Measurements from ENCODE around the gene GNG4.
"Not testable (repeated sequence)": the region's sequence is repeated elsewhere in the genome, so short reads cannot be mapped to it uniquely, and the experiment has no call there.

Gene GNG4

DNA sequence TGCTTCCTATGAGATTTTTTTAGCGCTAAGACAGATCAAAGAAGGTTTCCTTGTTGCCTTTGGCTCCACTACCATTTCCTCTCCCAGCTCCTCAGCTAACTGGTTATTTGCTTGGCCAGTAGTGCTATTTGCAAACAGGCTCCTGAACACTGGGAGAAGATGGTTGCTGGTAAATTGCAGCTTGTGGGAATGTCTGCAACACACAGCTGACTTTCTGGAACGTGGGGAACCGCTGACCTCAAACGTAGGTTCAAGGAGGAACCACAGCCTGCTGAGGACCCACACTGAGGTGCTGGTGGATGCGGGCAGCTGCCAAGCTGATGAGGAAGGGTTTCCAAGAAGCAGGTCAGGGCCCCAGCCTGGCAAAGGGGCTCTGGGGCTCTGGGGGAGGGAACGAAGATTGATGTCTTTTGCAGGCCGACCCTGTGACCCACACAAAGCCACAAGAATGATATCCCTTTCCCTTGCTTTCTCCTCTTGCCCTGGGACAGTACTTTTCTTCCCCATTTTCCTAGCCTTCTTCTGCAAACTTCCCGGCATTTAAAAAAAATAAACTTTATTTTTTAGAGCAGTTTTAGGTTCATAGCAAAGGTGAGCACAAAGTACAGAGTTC, 24.8 kb downstream of the GNG4 start:
- no peak for DNase-seq

DNA sequence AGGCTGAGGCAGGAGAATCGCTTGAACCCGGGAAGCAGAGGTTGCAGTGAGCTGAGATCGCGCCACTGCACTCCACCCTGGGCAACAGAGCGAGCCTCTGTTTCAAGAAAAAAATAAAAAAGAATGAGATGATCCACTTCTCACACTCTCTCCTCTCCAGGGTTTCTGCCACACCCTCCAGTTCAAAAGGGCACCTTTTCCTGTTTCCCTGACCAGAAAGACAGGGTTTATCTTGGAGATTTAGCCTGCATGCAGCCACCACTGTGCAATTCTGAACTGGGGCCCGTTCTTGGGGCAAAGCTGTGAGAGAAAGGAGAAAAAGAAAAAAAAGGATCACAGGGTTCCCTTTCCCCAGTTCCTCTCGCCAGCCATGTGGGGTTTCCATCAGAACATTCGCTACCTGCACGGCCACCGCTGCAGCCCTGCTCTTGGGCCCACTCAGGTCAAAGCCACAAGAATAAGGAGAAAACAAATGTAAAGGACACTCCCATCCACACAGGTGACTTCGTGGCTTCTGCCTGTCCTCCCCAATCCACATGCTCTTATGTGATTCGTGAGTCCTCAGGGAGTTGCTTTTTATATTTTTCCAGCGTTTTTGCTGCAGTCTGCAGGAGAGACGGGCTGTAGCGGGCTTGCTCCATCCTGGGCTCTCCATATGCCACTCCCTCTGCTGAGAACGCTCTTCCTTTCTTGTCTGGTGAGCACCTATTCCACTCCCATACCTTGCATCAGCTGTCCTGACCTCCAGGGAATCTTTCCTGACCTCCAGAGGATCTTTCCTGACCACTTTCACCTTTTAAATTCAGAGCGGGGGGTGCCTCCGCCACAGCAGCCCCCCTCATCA, 26.4 kb downstream of the GNG4 start:
- no peak for DNase-seq

DNA sequence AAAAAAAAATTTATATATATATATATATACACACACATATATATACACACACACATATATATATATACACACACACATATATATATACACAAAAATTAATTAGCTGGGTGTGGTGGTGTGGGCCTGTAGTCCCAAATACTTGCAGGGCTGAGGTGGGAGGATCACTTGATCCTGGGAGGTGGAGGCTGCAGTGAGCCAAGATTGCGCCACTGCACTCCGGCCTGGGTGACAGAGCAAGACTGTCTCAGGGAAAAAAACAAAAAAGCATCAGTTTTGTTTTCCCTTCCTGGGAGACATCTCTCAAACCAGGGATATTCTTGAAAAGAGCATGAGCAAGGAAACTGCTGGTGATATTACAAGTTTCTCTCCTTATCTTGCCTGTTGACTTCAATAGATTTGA, 30.4 kb downstream of the GNG4 start:
- not testable (repeated sequence) for DNase-seq

DNA sequence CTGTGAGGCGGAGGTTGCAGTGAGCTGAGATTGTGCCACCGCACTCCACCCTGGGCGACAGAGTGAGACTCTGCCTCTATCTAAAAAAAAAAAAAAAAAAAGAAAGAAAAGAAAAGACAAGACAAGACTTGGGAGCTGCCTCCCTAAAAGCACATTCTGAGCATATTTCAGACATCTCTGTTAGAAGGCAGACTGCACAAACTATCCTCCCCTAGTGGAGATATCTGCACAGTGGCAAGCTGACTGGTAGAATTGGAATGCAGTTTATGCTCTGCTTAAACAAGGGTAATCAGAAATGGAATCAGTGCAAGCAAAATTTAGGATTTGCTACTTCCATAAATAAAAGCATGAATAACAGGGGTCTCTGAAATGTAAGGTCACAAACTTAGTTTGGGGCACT, 31.8 kb downstream of the GNG4 start:
- DNase-seq: no peak

DNA sequence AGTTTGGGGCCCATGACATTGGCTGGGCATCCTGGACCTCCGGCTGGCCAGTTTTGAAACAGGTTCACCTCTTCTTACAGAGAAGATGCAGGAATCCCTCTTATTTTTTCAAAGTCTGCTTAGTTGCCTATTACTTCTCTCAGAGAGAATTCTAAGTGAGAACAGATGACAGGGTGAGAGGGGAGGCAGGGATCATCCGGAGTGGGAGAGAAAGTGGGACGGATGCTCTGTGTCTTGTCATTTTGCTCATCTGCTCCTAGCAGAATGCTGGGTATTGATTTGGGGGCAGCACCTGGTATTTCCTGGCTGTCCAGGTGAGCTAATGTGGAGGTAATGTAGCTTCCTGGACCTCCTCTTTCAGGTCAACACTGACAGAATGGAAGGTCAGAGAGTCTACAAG, 32.4 kb downstream of the GNG4 start:
- DNase-seq: no peak

DNA sequence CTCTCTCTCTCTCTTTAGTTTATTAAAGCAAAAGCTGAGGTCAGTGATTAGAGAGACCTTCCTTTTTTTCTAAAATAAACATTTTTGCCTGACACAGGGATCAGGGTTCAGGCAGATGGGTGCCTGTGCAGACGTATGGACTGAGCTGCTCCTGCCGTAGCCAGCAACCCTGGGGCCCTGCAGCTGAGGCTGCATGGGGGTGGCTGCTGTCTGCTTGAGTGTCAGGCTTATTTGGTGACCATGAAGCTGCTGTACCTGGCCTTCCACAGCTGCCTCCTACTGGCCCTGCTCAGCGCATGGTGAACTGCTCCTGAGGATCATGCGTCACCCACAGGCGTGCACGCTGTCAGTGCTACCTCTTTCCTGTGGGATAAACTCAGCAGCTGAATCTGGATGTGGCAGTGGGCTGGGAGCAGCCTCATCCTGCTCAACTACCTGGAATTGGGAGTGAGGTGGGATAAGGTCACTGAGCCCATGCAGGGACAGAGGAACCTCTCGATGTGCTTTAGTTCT, 35.1 kb downstream of the GNG4 start:
- no peak for DNase-seq

DNA sequence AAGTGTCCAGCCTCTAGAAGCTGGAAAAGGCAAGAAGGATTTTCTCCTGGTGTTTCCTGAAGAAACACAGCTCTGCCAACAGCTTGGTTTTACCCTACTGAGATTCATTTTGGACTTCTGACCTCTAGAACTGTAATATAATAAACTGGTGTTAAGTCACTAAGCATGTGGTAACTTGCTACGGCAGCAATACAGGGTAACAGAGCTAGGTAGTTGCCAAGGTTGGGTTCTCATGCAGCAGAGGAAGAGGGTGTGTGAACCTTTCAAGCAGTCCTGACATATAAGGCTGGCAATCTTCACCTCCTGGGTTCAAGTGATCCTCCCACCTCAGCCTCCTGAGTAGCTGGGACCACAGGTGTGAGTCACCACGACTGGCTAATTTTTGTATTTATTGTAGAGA, 36.0 kb downstream of the GNG4 start:
- DNase-seq: no peak

DNA sequence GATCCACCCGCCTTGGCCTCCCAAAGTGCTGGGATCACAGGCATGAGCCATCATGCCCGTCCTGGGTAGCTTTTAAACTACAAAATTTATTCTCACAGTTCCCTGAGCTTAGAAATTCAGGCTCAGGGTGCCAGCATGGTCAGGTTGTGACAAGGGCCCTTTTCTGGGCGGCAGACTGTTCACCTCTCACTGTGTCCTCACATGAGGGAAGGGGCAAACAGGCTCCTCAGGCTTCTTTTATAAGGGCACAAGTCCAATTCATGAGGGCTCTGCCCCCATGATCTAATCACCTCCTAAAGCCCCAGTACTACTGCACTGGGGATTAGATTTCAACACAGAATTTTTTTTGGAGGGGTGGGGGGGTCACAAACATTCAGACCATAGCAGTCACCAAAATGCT, 36.8 kb downstream of the GNG4 start:
- no peak for DNase-seq

DNA sequence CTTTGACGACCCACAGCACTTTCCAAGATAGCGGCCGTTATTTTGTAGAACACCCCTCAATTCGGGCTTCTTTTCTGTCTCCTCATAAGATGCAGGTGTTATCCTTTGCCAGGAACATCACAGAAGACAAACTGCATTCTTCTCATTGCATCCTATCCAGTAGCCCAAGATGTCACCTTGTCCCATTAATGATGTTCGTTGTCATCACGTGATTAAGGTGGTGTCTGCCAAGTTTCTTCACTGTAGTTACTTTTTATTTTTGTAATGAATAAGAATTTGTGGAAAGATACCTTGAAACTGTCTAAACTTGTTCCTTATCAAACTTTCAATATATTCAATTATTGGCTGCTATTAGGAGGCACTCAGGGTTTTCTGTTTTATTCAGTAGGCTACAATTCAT, 39.4 kb downstream of the GNG4 start:
- no peak for DNase-seq

DNA sequence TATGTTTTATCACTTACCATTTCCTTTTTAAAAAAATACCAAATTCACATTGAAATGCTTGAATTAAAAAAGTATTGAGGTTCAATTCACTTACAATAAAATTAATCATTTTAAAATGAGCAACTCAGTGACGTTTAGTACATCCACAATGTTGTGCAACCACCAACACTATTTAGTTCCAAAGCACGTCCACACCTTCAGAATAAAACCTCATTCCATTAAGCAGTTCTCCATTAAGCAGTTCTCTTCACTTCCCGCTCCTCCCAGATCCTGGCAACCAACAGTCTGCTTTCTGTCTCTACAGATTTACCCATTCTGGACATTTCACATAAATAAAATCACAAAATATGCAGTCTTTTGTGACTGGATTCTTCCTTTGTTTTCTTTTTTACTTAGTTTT, 41.3 kb downstream of the GNG4 start:
- DNase-seq: no peak

DNA sequence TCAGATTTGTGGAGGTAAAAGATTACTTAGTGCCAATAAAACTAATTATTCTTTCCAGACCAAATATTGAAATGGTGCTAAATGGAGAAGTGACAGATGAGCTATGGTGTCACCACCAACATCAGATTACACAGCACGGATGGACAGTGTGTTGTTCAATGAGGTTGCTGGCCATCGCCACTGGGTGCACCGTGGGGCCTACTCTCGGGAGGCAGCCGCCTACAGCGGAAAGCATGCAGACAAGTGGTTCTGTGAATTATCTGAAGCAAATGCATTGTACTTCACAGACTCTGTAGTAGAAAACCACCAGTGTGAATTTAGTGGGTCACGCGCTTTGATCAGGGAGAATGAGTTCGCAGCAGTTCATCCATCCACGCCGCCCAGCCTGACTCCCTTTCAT, 42.3 kb downstream of the GNG4 start:
- DNase-seq: no peak

DNA sequence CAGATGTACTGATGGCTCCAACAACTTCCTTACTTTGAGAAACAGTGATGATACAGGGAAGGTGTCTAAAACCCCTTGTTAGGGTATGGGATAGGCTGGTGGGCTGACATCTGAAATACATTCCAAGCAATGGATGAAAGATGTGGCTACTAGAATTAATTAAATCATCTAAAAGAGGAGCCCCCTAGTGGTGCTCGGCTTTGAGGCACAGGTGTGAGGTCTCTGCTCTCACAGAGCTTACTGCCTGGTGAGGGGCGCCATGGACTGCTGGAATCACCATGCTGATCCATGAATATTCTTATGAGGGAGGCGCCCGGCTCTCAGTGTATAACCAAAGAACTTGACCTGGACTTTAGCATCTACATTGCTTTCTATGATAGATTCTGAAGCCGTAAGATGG, 48.5 kb downstream of the GNG4 start:
- no peak for DNase-seq

DNA sequence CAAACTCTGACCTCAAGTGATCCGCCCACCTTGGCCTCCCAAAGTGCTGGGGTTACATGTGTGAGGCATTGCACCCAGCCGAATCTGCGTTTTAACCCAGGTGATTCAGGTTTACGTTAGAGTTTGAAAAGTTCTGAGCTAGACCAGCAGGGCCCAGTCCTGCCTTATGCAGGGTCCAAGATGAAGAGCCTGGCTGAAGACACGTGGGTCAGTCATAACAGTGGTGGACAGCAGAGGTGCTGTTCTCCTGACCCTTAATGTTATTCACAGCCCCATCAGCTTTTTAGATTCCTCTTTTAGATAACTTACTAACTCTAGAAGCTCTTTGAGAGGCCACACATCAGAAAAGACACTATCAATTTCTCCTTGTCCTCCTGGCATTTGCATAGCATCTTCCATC, 50.0 kb downstream of the GNG4 start:
- no peak for DNase-seq

DNA sequence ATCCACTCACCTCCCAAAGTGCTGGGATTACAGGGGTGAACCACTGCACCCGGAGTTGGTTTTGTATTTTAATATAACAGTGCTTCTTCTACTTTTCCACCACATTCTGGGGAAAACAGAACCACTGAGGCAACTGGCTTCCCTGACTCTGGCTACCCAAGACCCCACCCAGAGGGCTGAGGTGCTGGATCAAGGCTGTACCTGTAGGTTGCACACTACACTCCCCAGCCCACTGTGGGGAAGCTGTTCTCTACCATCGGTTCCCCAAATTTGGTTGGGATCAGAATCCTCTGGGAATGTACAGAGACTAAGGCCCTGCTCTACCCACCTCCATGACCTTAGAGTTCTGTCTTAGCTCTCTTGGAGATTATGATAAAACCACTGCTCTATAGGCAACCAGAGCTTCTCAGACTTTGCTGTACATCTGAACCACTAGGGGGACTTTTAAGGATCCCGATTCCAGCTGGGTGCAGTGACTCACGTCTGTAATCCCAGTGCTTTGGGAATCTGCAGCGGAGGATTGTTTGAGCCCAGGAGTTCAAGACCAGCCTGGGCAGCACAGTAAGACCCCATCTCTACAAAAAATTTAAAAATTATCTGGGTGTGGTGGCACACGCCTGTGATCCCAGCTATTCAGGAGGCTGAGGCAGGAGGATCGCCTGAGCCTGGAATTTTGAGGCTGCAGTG, 51.6 kb downstream of the GNG4 start:
- peak in 1 of 2 experiments; percentile 14 for DNase-seq

DNA sequence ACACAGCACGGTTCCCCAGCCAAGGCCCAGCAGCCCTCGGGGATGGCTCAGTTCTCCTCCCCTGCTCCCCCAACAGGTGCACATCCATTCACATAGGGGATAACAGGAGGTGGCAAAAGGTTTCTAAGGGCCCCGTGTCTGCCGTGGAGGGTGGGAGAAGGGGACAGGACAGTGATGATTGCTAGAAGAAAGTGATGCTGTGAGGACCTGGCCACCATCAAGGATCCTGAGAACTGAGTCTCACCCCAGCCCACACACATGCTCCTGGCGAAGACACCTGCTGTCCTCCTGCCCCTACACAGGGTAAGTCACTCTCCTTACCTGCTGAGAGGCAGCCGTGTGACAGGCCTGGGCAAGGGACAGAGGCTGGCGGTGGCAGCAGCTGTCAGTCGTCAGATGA, 54.5 kb downstream of the GNG4 start:
- no peak for DNase-seq

DNA sequence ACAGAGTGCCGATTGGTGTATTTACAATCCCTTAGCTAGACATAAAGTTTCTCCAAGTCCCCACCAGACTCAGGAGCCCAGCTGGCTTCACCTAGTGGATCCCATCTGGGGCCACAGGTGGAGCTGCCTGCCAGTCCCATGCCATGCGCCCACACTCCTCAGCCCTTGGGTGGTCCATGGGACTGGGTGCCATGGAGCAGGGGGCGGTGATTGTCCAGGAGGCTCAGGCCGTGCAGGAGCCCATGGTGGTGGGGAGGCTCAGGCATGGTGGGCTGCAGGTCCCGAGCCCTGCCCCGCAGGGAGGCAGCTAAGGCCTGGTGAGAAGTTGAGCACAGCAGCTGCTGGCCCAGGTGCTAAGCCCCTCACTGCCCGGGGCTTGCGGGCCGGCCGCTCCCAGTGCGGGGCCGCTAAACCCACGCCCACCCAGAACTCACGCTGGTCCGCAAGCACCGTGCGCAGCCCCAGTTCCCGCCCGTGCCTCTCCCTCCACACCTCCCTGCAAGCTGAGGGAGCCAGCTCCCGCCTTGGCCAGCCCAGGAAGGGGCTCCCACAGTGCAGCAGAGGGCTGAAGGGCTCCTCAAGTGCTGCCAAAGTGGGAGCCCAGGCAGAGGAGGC, 55.2 kb downstream of the GNG4 start:
- not testable (repeated sequence) for DNase-seq

DNA sequence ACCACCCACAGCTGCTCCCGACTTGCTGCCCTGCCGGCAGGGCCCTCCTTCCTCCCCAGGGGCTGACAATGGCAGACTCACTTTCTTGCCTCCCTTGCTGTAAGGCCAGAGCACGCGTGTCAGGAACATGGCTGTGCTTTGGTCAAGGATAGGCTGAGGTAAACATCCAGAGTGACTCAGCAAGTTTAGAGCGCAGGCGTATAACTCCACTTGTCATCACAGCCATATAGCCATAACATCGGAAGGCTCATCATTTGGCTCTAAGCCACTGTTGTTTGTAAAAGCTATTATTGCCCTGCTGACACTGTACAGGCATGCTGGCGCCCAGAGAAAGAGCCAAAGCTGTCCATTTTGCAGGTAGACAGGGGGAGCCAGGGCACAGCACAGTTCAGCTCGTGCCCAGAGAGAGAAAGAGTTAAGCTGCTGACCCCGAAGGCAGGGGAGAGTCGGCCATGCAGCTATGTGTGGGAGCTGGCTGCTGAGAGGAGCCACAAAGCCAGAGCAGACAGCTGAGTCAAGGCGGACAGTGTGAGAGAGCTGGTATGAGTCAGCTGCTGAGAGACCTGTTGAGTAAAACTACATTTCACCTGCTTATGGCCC, 60.6 kb downstream of the GNG4 start:
- DNase-seq: no peak

DNA sequence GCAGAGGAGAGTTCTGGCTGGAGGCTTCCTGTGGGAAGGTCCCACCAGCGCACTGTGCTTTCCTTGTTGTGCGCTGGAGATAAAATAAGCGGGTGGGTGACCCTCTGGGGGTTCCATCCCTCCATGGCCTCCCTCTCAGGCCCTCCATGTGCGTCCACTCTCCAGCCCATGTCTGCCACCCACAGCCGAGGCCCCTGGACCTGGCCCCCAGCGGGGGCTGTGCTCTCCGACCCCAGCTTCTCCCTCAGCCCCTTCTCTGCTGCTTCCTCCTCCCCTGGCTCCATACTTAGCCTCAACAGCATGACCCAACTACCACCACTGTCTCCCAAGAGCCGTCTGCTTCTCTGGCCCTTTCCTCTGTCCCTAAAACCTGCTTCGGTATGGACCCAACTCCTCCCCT, 61.4 kb downstream of the GNG4 start:
- no peak for DNase-seq

DNA sequence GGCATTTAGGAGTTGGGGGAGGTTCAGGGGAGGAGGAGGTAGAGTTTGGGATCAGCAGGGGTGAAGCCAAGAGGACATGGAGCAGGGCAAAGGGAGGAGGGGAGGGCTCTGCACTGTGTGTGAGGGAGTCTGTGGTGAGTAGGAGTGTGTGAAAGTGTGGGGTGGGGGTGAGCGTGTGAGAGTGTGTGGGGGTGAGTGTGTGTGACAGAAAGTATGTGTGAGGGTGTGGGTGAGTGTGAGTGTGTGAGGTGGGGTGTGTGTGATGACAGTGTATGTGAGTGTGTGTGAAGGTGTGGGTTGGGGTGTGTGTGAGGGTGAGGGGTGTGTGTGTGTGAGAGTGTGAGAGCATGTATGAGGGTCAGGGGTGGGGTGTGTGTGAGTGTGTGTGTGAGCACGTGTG, 62.6 kb downstream of the GNG4 start:
- DNase-seq: no peak

DNA sequence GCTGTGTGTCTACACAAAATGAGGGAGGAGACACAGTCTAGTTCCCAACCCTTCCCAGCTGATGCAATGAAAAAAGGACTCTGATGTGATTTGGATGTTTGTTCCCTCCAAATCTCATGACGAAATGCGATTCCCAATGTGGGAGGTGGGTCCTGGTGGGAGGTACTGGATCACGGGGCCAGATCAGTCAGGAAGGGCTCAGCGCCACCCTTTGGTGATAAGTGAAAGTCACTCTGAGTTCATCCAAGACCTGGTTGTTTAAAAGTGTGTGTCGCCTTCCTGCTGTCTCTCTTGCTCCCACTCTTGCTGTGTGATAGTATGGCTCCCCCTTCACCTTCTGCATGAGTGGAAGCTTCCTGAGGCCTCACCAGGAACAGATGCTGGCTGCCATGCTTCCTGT, 63.2 kb downstream of the GNG4 start:
- no peak for DNase-seq

DNA sequence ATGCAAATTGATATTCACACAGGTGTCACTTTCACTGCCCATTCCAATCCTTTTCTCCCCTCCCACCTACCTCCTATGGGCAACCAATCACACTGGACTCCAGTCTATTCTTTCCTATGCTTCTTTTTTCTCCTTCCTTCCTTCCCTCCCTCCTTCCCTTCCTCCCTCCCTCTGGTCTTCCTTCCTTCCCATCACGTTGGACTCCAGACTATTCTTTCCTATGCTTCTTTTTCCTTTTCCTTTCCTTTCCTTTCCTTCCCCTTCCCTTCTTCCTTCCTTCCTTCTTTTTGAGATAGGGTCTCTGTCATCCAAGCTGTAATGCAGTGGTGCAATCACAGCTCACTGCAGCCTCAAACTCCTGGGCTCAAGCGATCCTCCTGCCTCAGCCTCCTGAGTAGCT, 64.6 kb downstream of the GNG4 start:
- DNase-seq: no peak

DNA sequence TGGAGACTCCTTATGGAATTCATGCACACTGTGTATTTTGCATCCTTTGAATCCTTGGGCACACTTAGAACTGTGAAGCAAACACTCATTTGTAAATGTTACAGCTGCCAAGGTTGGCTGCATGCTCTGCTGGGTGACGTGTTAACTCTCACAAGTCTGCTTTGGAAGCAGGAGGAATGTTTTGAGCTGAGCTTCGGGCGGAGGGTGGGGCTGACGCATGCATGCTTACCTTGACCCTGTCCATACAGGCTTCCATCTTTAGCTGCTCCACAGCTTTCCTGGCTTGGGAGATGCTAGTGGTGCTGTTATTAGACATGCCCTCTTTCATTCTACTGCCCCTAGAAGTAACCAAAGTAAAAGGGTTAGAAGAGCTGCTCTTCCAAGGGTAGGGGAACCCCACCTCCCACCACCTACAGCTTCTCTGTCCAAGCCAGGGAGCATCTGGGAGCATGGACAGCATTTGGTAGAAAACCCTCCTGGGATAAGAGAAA, 66.0 kb downstream of the GNG4 start:
- DNase-seq: no peak

DNA sequence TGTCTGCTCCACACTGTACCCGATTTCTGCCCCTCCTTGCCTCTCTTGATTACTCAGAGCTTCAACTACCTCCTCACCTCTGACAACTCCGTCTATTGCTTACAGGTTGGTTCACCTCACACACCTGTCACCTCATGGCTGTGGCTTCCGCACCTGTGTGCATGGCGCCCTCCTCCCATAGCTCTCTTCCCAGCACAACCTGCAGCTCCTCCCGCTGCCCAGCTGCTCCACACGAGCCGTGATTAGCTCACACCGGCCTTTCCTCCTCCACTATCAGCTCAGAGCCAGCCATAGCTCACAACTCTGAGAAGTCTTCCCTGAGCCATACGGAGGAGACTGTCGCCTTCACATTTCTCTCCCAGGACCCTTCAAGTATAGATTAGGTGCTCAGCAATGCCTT, 67.5 kb downstream of the GNG4 start:
- DNase-seq: no peak

Measured in NCI-H446 (cell line).